Measurements from ENCODE around the gene TXNDC11.
A peak's percentile ranks its signal among the peaks of the same experiment; 100 is the strongest.

The TXNDC11 gene

GRCh38 chr16:11662582-11662981 lies 80.1 kb downstream of the TXNDC11 start:
- ATAC-seq (replicated peaks; ENCODE audit: extremely low read depth, poor library complexity, severe bottlenecking) (no peak), DNase-seq (ENCODE audit: low spot score in 2 of 2) (no peak)
- Mint-ChIP-seq H3K9me3 (no peaks in the 10 kb centered on the region), H3K4me1 (peaks cover 34% of the 10 kb centered on the region), H3K27ac (ENCODE audit: low read depth) (no peak overlapping the region), H3K4me3 (no peak overlapping the region), H3K36me3 (ENCODE audit: insufficient read depth) (peaks cover 3% of the 10 kb centered on the region), H3K27me3 (no peaks in the 10 kb centered on the region)

- H3K4me1 Mint-ChIP-seq = peaks cover 18% of the 10 kb centered on the region
- no peaks in the 10 kb centered on the region for H3K9me3 Mint-ChIP-seq
- no peak for DNase-seq (ENCODE audit: low spot score in 2 of 2)
- H3K4me3 Mint-ChIP-seq = no peak overlapping the region
- no peak for ATAC-seq (replicated peaks; ENCODE audit: extremely low read depth, poor library complexity, severe bottlenecking)
- no peak overlapping the region for H3K27ac Mint-ChIP-seq (ENCODE audit: low read depth)
- H3K36me3 Mint-ChIP-seq (ENCODE audit: insufficient read depth) = peaks cover 3% of the 10 kb centered on the region
- H3K27me3 Mint-ChIP-seq = no peaks in the 10 kb centered on the region
Measured at GRCh38 chr16:11660565-11660964, 82.1 kb downstream of the TXNDC11 start.

DNA sequence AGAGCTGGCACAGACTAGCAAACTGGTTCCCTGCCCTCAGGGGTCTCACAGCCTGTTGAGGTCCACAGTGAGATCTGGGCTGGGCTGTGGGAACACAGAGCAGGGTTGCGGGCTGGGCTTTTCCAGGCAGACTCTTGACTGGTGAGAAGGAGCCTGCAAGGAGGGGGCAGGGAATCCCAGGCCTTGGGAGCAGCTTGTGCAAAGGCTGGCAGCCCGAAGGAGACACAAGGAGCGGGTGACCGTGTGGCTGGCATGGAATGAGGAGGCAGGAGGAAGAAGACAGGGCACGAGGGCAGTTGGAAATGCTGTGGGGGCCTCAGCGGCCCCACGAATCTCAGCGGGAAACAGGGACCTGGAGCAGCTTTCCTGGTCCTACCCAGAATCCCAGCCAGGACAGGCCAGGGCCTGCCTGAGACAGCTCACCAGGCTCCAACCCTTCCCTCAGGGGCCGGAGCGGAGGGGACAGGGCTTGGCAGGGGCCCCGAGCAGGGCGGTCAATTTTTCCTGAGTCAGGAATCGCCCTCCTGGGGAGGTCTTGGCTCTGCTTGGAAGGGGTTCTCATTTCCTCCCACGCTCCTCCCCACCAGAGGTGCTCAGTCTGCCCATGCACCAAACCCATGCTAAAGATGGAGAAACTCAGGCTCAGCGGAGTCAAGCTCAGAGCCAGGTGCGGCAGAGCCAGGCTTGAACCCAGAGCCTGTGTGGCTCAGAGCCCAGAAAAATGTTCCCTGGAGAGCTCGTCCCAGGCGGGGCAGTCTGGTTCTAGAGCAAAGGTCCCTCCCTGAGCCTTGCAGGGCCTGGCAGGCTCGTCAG lies 83.6 kb downstream of the TXNDC11 start:
- Mint-ChIP-seq H3K36me3 (ENCODE audit: insufficient read depth) (no peaks in the 10 kb centered on the region), H3K4me1 (peaks cover 13% of the 10 kb centered on the region), H3K27ac (ENCODE audit: low read depth) (no peak overlapping the region), H3K9me3 (no peaks in the 10 kb centered on the region), H3K4me3 (no peak overlapping the region), H3K27me3 (no peaks in the 10 kb centered on the region)
- ATAC-seq (replicated peaks; ENCODE audit: extremely low read depth, poor library complexity, severe bottlenecking) = no peak
- no peak for DNase-seq (ENCODE audit: low spot score in 2 of 2)

DNA sequence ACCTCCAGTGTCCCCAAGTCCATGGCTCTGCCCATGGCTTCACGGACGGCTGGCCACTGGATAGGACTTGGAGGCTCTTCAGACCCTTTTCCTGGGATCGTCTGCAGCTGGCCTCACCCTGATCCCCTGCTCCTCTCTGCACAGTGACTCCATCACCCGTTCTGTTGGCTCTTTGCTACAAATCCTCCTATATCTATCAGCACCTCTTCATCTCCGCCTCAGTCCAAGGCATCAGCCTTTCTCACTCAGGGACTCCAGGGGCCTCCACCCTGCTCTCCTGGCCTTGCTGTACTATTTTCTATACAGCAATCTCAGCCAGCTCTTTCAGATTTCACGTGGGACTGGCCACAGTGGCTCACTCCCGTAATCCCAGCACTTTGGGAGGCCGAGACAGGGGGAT lies 85.1 kb downstream of the TXNDC11 start:
- ATAC-seq (replicated peaks; ENCODE audit: extremely low read depth, poor library complexity, severe bottlenecking) (no peak), DNase-seq (ENCODE audit: low spot score in 2 of 2) (no peak)
- H3K9me3 Mint-ChIP-seq = no peaks in the 10 kb centered on the region
- no peaks in the 10 kb centered on the region for H3K27me3 Mint-ChIP-seq
- no peaks in the 10 kb centered on the region for H3K36me3 Mint-ChIP-seq (ENCODE audit: insufficient read depth)
- peaks cover 11% of the 10 kb centered on the region for H3K4me1 Mint-ChIP-seq
- H3K4me3 Mint-ChIP-seq = no peak overlapping the region
- H3K27ac Mint-ChIP-seq (ENCODE audit: low read depth) = no peak overlapping the region

GRCh38 chr16:11655655-11656054 lies 87.0 kb downstream of the TXNDC11 start:
- no peaks in the 10 kb centered on the region for H3K36me3 Mint-ChIP-seq (ENCODE audit: insufficient read depth)
- no peak overlapping the region for H3K4me3 Mint-ChIP-seq
- ATAC-seq (replicated peaks; ENCODE audit: extremely low read depth, poor library complexity, severe bottlenecking) = no peak
- H3K27me3 Mint-ChIP-seq = peaks cover 10% of the 10 kb centered on the region
- DNase-seq (ENCODE audit: low spot score in 2 of 2) = no peak
- H3K9me3 Mint-ChIP-seq = no peaks in the 10 kb centered on the region
- no peak overlapping the region for H3K27ac Mint-ChIP-seq (ENCODE audit: low read depth)
- peaks cover 20% of the 10 kb centered on the region for H3K4me1 Mint-ChIP-seq

GRCh38 chr16:11651796-11652195 lies 90.9 kb downstream of the TXNDC11 start:
- DNase-seq (ENCODE audit: low spot score in 2 of 2) = no peak
- H3K36me3 Mint-ChIP-seq (ENCODE audit: insufficient read depth) = no peaks in the 10 kb centered on the region
- ATAC-seq (replicated peaks; ENCODE audit: extremely low read depth, poor library complexity, severe bottlenecking) = no peak

DNA sequence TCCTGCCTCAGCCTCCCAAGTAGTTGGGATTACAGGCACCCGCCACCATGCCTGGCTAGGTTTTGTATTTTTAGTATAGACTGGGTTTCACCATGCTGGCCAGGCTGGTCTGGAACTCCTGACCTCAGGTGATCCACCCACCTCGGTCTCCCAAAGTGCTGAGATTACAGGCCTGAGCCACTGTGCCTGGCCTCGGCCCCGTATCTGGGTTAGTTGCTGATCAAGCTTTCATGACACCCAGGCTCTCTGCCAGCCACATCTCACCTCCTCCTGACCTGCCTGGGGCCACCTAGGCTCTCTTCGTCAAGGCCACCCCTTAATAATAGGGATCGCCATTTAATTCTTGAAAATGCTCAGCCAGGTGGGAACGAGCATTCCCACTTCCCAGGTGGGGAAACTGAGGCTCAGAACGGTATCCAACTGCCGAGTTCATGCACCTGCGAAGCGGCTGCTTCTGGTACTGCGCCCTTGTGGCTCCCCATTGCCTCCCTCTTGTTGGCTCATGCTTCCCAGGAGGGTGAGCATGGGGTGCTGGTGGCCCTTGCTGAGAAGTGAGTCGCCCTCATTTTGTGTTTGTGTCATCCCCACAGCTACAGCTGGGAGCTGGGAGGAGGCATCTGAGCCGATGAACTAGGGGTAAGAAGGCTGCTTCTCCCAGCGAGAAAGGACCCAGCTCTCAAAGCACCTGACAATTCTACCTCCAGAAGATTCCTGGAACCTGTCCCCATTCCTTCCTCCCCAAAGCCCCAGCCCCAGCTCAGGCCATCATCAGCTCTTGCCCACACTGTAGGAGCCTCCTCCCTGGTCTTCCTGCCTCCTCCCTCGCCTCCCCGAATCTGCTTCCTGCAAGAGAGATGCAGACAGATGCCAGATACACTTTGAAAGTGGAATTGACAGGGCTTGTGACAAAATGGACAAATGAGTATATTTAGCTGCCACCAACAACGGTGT lies 91.7 kb downstream of the TXNDC11 start:
- Mint-ChIP-seq H3K9me3 (no peaks in the 10 kb centered on the region), H3K4me3 (no peak overlapping the region), H3K36me3 (ENCODE audit: insufficient read depth) (no peaks in the 10 kb centered on the region), H3K4me1 (peaks cover 20% of the 10 kb centered on the region), H3K27me3 (peaks cover 10% of the 10 kb centered on the region), H3K27ac (ENCODE audit: low read depth) (no peak overlapping the region)
- ATAC-seq (replicated peaks; ENCODE audit: extremely low read depth, poor library complexity, severe bottlenecking) (no peak), DNase-seq (ENCODE audit: low spot score in 2 of 2) (no peak)

More at GRCh38 chr16:11651796-11652195, 90.9 kb downstream of the TXNDC11 start:
- Mint-ChIP-seq H3K27me3 (peaks cover 10% of the 10 kb centered on the region), H3K9me3 (no peaks in the 10 kb centered on the region), H3K4me3 (no peak overlapping the region), H3K4me1 (peaks cover 20% of the 10 kb centered on the region), H3K27ac (ENCODE audit: low read depth) (no peak overlapping the region)

DNA sequence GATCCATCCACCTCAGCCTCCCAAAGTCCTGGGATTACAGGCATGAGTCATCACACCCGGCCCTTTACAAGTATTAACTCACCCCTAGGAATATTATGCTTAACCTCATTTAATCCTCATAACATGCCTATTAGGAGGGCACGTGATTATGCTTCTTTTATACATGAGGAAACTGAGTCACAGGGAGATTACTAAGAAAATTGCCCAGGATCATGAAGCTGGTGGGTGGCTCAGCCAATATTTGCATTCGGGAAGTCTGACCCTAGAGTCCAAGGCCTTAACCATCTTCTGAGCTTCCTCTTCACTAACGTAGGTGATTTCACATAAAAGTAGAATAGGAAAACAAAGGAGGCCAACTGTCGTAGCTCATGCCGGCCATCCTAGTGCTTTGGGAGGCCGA lies 93.4 kb downstream of the TXNDC11 start:
- Mint-ChIP-seq H3K27me3 (peaks cover 10% of the 10 kb centered on the region), H3K36me3 (ENCODE audit: insufficient read depth) (no peaks in the 10 kb centered on the region), H3K27ac (ENCODE audit: low read depth) (no peak overlapping the region), H3K4me3 (no peak overlapping the region), H3K9me3 (no peaks in the 10 kb centered on the region), H3K4me1 (peaks cover 13% of the 10 kb centered on the region)
- no peak for DNase-seq (ENCODE audit: low spot score in 2 of 2)
- no peak for ATAC-seq (replicated peaks; ENCODE audit: extremely low read depth, poor library complexity, severe bottlenecking)

GRCh38 chr16:11642765-11643116 lies 99.9 kb downstream of the TXNDC11 start:
- H3K4me1 Mint-ChIP-seq = peaks cover 14% of the 10 kb centered on the region
- H3K27me3 Mint-ChIP-seq = no peaks in the 10 kb centered on the region
- H3K27ac Mint-ChIP-seq (ENCODE audit: low read depth) = no peak overlapping the region
- H3K36me3 Mint-ChIP-seq (ENCODE audit: insufficient read depth) = peaks cover 2% of the 10 kb centered on the region
- DNase-seq (ENCODE audit: low spot score in 2 of 2) (no peak), ATAC-seq (replicated peaks; ENCODE audit: extremely low read depth, poor library complexity, severe bottlenecking) (no peak)
- no peaks in the 10 kb centered on the region for H3K9me3 Mint-ChIP-seq
- no peak overlapping the region for H3K4me3 Mint-ChIP-seq

DNA sequence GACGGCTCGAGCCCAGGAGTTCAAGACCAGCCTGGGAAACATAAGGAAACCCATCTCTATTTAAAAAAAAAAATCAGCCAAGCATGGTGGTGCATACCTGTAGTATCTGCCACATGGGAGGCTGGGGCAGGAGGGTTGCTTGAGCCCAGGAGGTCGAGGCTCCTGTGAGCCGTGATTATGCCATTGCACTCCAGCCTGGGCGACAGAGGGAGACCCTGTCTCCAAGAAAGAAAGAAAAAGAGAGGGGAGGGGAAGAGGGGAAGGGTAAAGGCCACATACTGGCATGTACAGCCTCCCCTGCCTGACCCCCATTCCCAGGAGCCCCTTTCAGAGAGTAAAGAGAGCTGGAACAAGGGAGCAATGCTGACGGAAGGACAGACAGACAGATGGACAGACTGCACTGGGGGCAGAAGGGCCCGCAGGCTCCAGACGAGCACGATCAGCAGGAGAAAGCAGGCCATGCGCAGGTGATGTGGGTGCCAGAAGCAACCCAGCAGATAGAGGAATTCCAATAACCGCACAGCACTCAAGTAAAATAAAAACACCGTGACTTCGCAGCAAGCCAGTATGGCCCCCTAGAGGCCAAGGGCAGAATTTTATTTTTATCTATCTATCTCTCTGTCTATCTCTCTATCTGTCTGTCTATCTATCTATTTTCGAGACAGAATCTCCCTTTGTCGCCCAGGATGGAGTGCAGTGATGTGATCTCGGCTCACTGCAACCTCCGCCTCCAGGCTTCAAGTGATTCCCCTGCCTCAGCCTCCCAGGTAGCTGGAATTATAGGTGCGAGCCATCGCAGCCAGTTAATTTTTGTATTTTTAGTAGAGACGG lies 101.5 kb downstream of the TXNDC11 start:
- Mint-ChIP-seq H3K9me3 (no peaks in the 10 kb centered on the region), H3K27me3 (no peaks in the 10 kb centered on the region), H3K4me3 (no peak overlapping the region), H3K27ac (ENCODE audit: low read depth) (no peak overlapping the region), H3K4me1 (peaks cover 14% of the 10 kb centered on the region), H3K36me3 (ENCODE audit: insufficient read depth) (peaks cover 2% of the 10 kb centered on the region)
- DNase-seq (ENCODE audit: low spot score in 2 of 2) (peak in 1 of 2 donors; percentile 31), ATAC-seq (replicated peaks; ENCODE audit: extremely low read depth, poor library complexity, severe bottlenecking) (no peak)

DNA sequence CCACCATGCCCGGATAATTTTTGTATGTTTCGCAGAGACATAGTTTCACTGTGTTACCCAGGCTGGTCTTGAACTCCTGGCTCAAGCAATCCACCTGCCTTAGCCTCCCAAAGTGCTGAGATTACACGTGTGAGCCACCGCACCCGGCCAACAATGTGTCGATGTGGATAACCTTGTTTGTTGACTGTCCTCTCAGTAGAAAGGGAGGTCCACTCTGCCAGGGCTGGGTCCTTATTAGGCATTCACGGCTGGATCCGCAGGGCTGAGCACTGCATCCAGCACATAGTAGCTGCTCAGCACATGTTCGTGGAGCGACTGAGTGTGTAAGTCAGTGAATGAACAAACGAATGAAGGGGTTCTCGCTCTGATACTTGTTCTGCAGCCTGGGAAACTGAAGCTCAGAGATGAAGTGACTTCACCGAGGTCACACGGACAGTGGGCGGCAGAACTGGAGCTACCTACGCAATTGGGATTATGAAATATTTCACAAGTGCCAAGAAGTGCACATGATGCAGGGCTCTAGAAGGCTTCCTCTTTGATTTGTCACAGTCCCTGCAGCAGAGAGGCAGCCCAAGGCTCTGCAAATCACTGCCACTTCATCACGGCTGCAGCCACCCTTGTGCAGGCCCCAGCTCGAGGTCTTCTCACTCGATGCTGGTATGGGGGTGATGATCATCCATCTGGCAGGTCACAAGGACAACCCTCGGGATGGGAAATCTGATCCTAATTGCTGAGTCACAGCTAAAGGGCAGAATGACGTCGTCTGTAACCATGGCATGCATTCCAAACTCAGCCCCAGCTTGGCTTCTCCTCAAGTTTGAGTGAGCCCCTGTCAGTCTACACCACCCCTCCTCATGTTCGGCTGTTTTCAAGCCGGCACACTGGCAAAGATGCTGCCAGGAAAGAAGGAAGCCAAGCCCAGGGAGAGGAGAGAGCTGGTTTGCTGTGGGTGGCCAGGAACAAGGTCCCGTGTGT lies 102.4 kb downstream of the TXNDC11 start:
- Mint-ChIP-seq H3K27ac (ENCODE audit: low read depth) (no peak overlapping the region), H3K4me1 (peaks cover 14% of the 10 kb centered on the region), H3K4me3 (no peak overlapping the region), H3K27me3 (no peaks in the 10 kb centered on the region), H3K9me3 (no peaks in the 10 kb centered on the region), H3K36me3 (ENCODE audit: insufficient read depth) (peaks cover 2% of the 10 kb centered on the region)
- DNase-seq (ENCODE audit: low spot score in 2 of 2) (no peak), ATAC-seq (replicated peaks; ENCODE audit: extremely low read depth, poor library complexity, severe bottlenecking) (peak; percentile 40)

Measured in central memory CD8-positive, alpha-beta T cell (primary cell).